GM06990 (cell line): ENCODE measurements around the gene OR10H5.
"Not testable (repeated sequence)": the region's sequence is repeated elsewhere in the genome, so short reads cannot be mapped to it uniquely, and the experiment has no call there.

Source experiments
- DNase-seq: peaks from one replicate; pipeline ENCODE4 v3.0.0-alpha.2; 2011; ENCODE audit not compliant: insufficient read length; ENCODE audit errors: extremely low read depth
- H3K27me3 ChIP-seq: replicated peaks from 2 replicates; pipeline ENCODE4 v1.6.0; 2011; ENCODE audit warnings: low read length; ENCODE audit not compliant: control insufficient read depth, insufficient read depth
- H3K36me3 ChIP-seq: 2 replicates; pipeline ENCODE4 v1.5.1; 2011; ENCODE audit warnings: low read length; ENCODE audit not compliant: control insufficient read depth, insufficient read depth
- H3K4me3 ChIP-seq: replicated peaks from 2 replicates; pipeline ENCODE4 v1.5.1; 2011; ENCODE audit warnings: low read depth, mild to moderate bottlenecking, control low read depth, low read length
- CTCF ChIP-seq: IDR thresholded peaks from 2 replicates; pipeline ENCODE4 v1.5.1; 2011; ENCODE audit warnings: low read length, control low read depth, mild to moderate bottlenecking, inconsistent platforms; ENCODE audit not compliant: insufficient read depth, poor library complexity, severe bottlenecking

OR10H5 gene

GRCh38 chr19:15815306-15815705, 27.8 kb downstream of the OR10H5 start, which contains the start of gene OR10H1:
OR10H1 (minus strand) TSS chr19:15815664; CDS start chr19:15808037, 7,627 bp downstream.
- no peak for TF ChIP-seq CTCF
- Histone ChIP-seq H3K27me3 (no peaks in the 10 kb centered on the region; the same call in 1 of the 2 replicates), H3K4me3 (no peak within 1 kb of the TSS), H3K36me3 (no peaks in the 10 kb centered on the region)
- DNase-seq, result no peak

GRCh38 chr19:15820646-15821045, 33.2 kb downstream of the OR10H5 start:
- Histone ChIP-seq H3K36me3 (no peaks in the 10 kb centered on the region), H3K27me3 (no peaks in the 10 kb centered on the region; the same call in 1 of the 2 replicates), H3K4me3 (no peak overlapping the region)
- no peak for DNase-seq
- no peak for TF ChIP-seq CTCF

DNA sequence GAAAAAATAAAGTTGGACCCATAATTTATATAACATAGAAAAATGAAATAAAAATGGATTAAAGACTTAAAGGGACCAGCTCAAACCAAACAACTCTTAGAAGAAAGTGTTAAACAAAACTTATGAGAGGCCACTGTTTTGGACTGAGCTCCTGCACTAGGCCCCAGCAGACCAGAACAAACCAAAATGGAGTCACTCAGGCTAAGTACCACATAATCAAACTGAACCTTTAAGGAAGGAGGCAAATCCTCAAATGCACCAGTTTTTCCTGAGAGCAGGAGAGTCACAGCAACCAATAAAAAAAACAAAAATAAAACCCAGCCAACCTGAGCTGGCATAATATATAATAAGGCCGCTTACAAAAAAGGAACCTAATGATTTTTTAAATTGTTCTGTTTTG, 38.3 kb downstream of the OR10H5 start:
- H3K27me3 ChIP-seq, result no peaks in the 10 kb centered on the region; the same call in 1 of the 2 replicates
- no peak for TF ChIP-seq CTCF
- no peaks in the 10 kb centered on the region for H3K36me3 ChIP-seq
- DNase-seq, result no peak
- no peak overlapping the region for H3K4me3 ChIP-seq

- TF ChIP-seq CTCF, result no peak
- Histone ChIP-seq H3K4me3 (no peak overlapping the region), H3K27me3 (no peaks in the 10 kb centered on the region; the same call in 1 of the 2 replicates), H3K36me3 (no peaks in the 10 kb centered on the region)
- no peak for DNase-seq
These were observed 40.7 kb downstream of the OR10H5 start for GRCh38 chr19:15828121-15828610.

DNA sequence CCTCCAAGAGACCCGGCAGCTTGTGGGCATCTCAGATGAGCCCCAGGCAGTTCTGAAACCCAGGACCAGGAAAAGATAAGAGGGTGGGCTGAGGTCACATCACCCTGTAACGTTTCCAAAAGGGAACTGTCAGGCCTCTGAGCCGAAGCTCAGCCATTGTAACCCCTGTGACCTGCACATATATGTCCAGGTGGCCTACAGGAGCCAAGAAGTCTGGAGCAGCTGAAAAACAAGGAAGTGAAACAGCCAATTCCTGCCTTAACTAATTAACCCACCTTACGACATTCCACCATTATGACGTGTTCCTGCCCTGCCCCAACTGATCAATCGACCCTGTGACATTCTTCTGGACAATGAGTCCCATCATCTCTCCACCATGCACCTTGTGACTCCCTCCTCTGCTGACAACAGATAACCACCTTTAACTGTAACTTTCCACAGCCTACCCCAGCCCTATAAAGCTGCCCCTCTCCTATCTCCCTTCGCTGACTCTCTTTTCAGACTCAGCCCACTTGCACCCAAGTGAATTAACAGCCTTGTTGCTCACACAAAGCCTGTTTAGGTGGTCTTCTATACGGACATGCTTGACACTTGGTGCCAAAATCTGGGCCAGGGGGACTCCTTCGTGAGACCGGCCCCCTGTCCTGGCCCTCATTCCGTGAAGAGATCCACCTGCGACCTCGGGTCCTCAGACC, 41.3 kb downstream of the OR10H5 start:
- H3K27me3 ChIP-seq, H3K4me3 ChIP-seq, DNase-seq: not testable (repeated sequence)

GRCh38 chr19:15829306-15829698, 41.8 kb downstream of the OR10H5 start:
- no peak overlapping the region for H3K4me3 ChIP-seq
- DNase-seq, result no peak

More for the DNA sequence above, 41.3 kb downstream of the OR10H5 start:
- not testable (repeated sequence) for H3K36me3 ChIP-seq

More at GRCh38 chr19:15829306-15829698, 41.8 kb downstream of the OR10H5 start:
- no peak for TF ChIP-seq CTCF
- Histone ChIP-seq H3K36me3 (no peaks in the 10 kb centered on the region), H3K27me3 (no peaks in the 10 kb centered on the region; the same call in 1 of the 2 replicates)
